Gastroesophageal sphincter (tissue), 4 donors: Measurements from ENCODE around the gene SDHB. TPM values are rescaled to one million over a fixed set of nuclear protein-coding genes. Genes with fewer than 3 reads are reported as not detected.

Experiments used
- ATAC-seq: fragments of 150-250 bp; one replicate; pipeline ENCODE4 v1.9.1; 2016; ENCODE audit warnings: mild to moderate bottlenecking, moderate library complexity
- H3K27ac ChIP-seq, 4 donors: fragments of 200-600 bp; sonication (generic) in 3 of 4; 1 replicate in 3 of 4; 2 replicates in 1 of 4; pipeline ENCODE4 v1.5.1; 2016 to 2019
- H3K27me3 ChIP-seq: fragments of 200-600 bp; sonication (generic); one replicate; pipeline ENCODE4 v1.5.1; 2019
- H3K36me3 ChIP-seq, 2 donors: fragments of 200-600 bp; sonication (generic); one replicate each; pipeline ENCODE4 v1.5.1; 2019; ENCODE audit warnings: control low read depth in 1 of 2
- H3K4me1 ChIP-seq, 3 donors: fragments of 200-600 bp; sonication (generic); 1 replicate in 2 of 3; 2 replicates in 1 of 3; pipeline ENCODE4 v1.5.1; 2016 to 2019; ENCODE audit warnings: control low read depth in 2 of 3
- H3K4me3 ChIP-seq, 2 donors: fragments of 200-600 bp; sonication (generic); one replicate each; pipeline ENCODE4 v1.5.1; 2019; ENCODE audit warnings: mild to moderate bottlenecking in 1 of 2, moderate library complexity in 1 of 2
- H3K9me3 ChIP-seq, 3 donors: fragments of 200-600 bp; sonication (generic); one replicate each; pipeline ENCODE4 v1.5.1; 2017 to 2019; ENCODE audit warnings: control low read depth in 2 of 3
- CTCF ChIP-seq, 4 experiments: fragments of 200-600 bp in 2 of 4; fragments of 450-650 bp in 2 of 4; sonication (generic) in 1 of 4; IDR thresholded peaks; one replicate each; pipeline ENCODE4 v1.5.1; 2017 to 2019; ENCODE audit warnings: antibody characterized with exemption in 4 of 4, mild to moderate bottlenecking in 2 of 4, moderate library complexity in 2 of 4
- EP300 ChIP-seq: sonication (generic); formaldehyde crosslinking; IDR thresholded peaks from one replicate; pipeline ENCODE4 v1.6.1; 2017; ENCODE audit warnings: antibody characterized with exemption, mild to moderate bottlenecking
- POLR2A ChIP-seq, 2 donors: fragments of 450-650 bp; IDR thresholded peaks; one replicate each; pipeline ENCODE4 v1.6.1; 2017; ENCODE audit warnings: antibody characterized with exemption in 2 of 2, mild to moderate bottlenecking in 2 of 2, moderate library complexity in 1 of 2
- POLR2AphosphoS5 ChIP-seq: sonication (generic); formaldehyde crosslinking; IDR thresholded peaks from one replicate; pipeline ENCODE4 v1.6.1; 2017; ENCODE audit warnings: antibody characterized with exemption
- WGBS, 2 donors: methylation state at CpG; one replicate each; pipeline ENCODE4 v1.1.5; 2018; ENCODE audit warnings: low coverage in 1 of 2; 5-methylcytosine and 5-hydroxymethylcytosine counted together
- total RNA-seq, 4 donors: library from RNA; depleted of rRNA; stranded (reverse); fragments of >200 nt; gene quantifications; one replicate each; pipeline ENCODE4 v1.1.0, GENCODE V29; 2016

The SDHB gene
- total RNA-seq, 4 donors from 2014 or later, result 103 to 118 (median 116) TPM

GRCh38 chr1:17069452-17070162 lies 15.8 kb upstream of the SDHB start:
- Histone ChIP-seq H3K36me3 (no peaks in the 10 kb centered on the region), H3K9me3 (peaks cover 0 to 11% (median 0%) of the 10 kb centered on the region in 3 donors), H3K4me1 (no peaks in the 10 kb centered on the region), H3K27me3 (peaks cover 18% of the 10 kb centered on the region), H3K27ac (no peak overlapping the region), H3K4me3 (no peak overlapping the region)
- ATAC-seq, result no peak
- TF ChIP-seq POLR2A (IDR thresholded peaks at IDR 0.05) (no peak), CTCF (IDR thresholded peaks at IDR 0.05) (no peak)
- 83 to 100% methylated on average over 2 of the region's 6 CpGs for WGBS, 2 donors

GRCh38 chr1:17068789-17069188 lies 15.0 kb upstream of the SDHB start:
- TF ChIP-seq POLR2AphosphoS5, result no peak
- TF ChIP-seq CTCF (IDR thresholded peaks at IDR 0.05), result no peak
- TF ChIP-seq POLR2A (IDR thresholded peaks at IDR 0.05), result no peak
- TF ChIP-seq EP300, result no peak
- H3K4me3 ChIP-seq, result no peak overlapping the region
- WGBS, 2 donors, result 29 to 73% methylated on average over 1 to 5 of the region's 12 CpGs

GRCh38 chr1:17067465-17068240 lies 13.8 kb upstream of the SDHB start:
- no peak for ATAC-seq
- Histone ChIP-seq H3K9me3 (peaks cover 0 to 13% (median 0%) of the 10 kb centered on the region in 3 donors), H3K27me3 (peaks cover 18% of the 10 kb centered on the region), H3K27ac (no peak overlapping the region), H3K4me3 (no peak overlapping the region), H3K4me1 (no peaks in the 10 kb centered on the region), H3K36me3 (no peaks in the 10 kb centered on the region)
- no peak for TF ChIP-seq CTCF (IDR thresholded peaks at IDR 0.05)
- TF ChIP-seq POLR2AphosphoS5, result no peak
- no peak for TF ChIP-seq EP300
- TF ChIP-seq POLR2A (IDR thresholded peaks at IDR 0.05), result no peak
- 76 to 88% methylated on average over 3 to 7 of the region's 10 CpGs for WGBS, 2 donors

More at GRCh38 chr1:17068789-17069188, 15.0 kb upstream of the SDHB start:
- Histone ChIP-seq H3K36me3 (no peaks in the 10 kb centered on the region), H3K27me3 (peaks cover 18% of the 10 kb centered on the region), H3K4me1 (no peaks in the 10 kb centered on the region), H3K27ac (no peak overlapping the region), H3K9me3 (peaks cover 0 to 13% (median 0%) of the 10 kb centered on the region in 3 donors)
- ATAC-seq, result no peak

- Histone ChIP-seq H3K27me3 (peaks cover 15% of the 10 kb centered on the region), H3K9me3 (peaks cover 0 to 13% (median 0%) of the 10 kb centered on the region in 3 donors), H3K27ac (no peak overlapping the region), H3K36me3 (no peaks in the 10 kb centered on the region), H3K4me1 (no peaks in the 10 kb centered on the region), H3K4me3 (no peak overlapping the region)
- 73% methylated on average over 3 of the region's 3 CpGs; no CpG with 5 or more reads in 1 of the 2 donors for WGBS, 2 donors
- no peak for TF ChIP-seq POLR2A (IDR thresholded peaks at IDR 0.05)
- TF ChIP-seq POLR2AphosphoS5, result no peak
- no peak for TF ChIP-seq CTCF (IDR thresholded peaks at IDR 0.05)
- no peak for TF ChIP-seq EP300
- no peak for ATAC-seq
These were observed 13.2 kb upstream of the SDHB start for GRCh38 chr1:17067069-17067426.
